Germinal center (tissue), 1 donor: ENCODE data around the gene GXYLT1.
A peak's percentile ranks its signal among the peaks of the same experiment; 100 is the strongest.
"Not testable (repeated sequence)": the region's sequence is repeated elsewhere in the genome, so short reads cannot be mapped to it uniquely, and the experiment has no call there.

Experiments
- DNase-seq: peaks from one replicate; pipeline ENCODE4 v3.0.0; 2012; ENCODE audit warnings: mixed read lengths, low spot score

Gene GXYLT1, protein sequence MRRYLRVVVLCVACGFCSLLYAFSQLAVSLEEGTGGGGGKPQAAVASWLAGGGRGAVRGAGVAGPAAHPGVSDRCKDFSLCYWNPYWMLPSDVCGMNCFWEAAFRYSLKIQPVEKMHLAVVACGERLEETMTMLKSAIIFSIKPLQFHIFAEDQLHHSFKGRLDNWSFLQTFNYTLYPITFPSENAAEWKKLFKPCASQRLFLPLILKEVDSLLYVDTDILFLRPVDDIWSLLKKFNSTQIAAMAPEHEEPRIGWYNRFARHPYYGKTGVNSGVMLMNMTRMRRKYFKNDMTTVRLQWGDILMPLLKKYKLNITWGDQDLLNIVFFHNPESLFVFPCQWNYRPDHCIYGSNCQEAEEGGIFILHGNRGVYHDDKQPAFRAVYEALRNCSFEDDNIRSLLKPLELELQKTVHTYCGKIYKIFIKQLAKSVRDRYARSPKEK

DNA sequence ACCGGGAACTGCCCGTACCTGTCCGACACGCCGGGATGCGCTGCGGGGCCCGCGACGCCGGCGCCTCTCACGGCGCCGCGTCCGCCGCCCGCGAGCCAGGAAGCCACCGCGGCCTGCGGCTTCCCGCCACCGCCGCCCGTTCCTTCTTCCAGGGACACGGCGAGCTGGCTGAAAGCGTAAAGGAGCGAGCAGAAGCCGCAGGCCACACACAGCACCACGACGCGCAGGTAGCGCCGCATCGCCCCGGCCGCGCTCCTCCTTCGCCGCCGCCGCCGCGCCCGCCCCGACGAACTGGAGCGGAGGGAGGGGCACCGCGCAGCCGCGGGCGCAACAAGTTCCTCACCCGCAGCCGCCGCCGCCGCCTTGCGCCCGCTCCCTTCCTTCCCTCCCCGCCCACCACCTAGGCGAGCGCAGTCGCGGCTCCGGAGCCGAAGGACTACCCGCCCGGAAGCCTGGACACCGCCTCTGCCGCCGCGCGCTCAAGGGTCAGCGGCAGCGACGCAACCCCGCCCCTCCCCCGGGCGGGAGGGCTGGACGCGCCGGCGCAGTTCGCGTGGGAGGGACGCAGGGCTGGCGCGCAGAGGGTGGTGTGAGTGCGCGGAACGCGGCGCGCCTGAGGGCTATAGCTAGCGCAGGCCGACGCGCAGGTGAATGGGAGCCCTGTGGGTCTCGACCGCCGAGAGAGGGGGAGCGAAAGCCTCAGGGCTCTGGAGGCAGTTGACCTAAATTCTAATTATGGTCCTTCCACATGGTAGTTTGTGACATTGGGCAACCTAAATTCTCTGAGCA, at the start of gene GXYLT1:
Gene GXYLT1 (minus strand): TSS at position 467 of the 789 bp plus-strand sequence. CDS start 228 bp downstream, at position 239.
- peak; percentile 88 for DNase-seq

GRCh38 chr12:42192686-42193085, 48.0 kb upstream of the GXYLT1 start:
- no peak for DNase-seq

DNA sequence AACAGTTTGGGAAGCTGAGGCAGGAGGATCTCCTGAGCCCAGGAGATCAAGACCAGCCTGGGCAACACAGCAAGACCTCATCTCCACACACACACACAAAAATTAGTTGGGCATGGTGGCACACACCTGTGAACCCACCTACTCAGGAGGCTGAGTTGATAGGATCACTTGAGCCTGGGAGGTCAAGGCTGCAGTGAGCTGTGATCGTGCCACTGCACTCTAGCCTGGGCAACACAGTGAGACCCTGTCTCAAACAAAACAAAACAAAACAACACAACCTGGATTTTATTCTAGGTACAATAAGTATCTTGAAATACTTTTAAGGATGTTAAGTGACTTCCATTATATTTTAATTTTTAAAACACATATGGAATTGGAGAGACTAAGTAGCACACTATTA, 47.6 kb upstream of the GXYLT1 start:
- no peak for DNase-seq

DNA sequence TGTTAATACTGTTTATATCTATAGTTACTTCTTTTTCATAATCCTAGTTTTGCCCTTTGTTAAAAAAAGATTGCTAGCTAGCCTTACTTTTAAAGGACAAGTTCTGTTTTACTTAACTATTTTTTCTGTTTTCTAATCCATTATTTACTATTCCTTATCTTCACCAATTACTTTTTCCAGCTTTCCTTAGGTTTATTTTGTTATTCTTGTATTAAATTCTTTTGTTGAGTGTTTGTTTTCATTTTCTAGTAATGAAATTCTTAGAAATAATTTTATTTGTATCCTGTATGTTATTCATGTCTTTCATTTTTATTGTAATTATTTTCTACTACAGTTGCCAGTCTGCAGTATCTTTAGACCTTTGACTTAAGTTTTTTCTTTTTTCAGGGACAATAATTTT, 45.7 kb upstream of the GXYLT1 start:
- no peak for DNase-seq

GRCh38 chr12:42188275-42188674, 43.6 kb upstream of the GXYLT1 start:
- DNase-seq, result not testable (repeated sequence)

DNA sequence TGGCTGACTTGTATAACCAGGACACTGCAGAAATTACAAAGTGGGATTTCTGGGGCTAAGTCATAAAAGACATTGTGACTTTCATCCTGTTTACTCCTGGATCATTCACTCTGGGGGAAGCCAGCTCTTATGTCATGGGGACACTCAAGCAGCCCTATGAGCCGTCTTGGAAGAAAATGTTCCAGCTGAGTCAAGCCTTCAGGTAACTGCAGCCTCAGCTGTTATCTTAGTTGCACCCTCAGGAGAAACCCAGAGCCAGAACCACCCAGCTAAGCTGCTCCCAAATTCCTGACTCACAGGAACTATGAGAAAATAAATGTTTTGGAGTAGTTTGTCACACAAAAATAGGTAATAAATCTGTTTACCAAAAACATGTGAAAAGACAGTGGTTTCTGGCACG, 43.1 kb upstream of the GXYLT1 start:
- no peak for DNase-seq

DNA sequence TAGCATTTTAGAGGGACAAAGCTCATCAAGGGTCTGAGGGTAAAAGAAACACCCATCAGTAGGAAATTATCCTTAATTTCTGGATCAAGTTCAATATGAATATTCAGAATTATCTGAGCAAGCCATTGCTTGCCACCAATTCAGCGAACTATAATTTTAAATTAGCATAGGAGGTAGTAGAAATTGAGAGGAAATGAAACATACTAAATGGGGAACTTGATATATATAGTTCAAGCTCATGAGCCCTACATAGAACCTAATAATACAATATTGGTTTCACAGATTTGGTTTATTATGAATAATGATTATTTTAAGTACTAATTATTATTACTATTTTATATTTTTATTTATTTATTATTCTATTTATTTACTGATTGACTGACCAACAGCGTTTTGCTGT, 42.1 kb upstream of the GXYLT1 start:
- DNase-seq, result peak; percentile 29

DNA sequence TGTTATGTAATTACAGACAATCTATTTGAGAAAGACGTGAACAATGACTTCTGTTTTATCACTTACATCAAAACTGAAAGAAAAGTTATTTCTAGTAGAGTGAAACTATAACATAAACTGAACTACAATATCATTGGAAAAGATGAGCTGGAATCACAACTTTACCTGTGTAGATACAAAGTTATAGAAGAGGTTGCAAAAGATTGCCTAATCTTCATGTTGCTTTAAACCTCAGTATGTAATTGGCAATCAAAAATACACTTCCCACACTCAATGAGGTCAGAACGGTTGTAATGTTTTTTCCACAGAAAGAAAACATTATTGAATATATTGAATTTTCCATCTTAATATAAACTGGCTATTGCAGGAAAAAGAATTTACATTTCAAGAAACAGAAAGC, 37.7 kb upstream of the GXYLT1 start:
- no peak for DNase-seq

GRCh38 chr12:42180990-42181596, 36.4 kb upstream of the GXYLT1 start:
- DNase-seq, result no peak

GRCh38 chr12:42178101-42178500, 33.4 kb upstream of the GXYLT1 start:
- DNase-seq, result no peak

GRCh38 chr12:42174978-42175377, 30.3 kb upstream of the GXYLT1 start:
- no peak for DNase-seq

GRCh38 chr12:42173961-42174521, 29.4 kb upstream of the GXYLT1 start:
- no peak for DNase-seq

DNA sequence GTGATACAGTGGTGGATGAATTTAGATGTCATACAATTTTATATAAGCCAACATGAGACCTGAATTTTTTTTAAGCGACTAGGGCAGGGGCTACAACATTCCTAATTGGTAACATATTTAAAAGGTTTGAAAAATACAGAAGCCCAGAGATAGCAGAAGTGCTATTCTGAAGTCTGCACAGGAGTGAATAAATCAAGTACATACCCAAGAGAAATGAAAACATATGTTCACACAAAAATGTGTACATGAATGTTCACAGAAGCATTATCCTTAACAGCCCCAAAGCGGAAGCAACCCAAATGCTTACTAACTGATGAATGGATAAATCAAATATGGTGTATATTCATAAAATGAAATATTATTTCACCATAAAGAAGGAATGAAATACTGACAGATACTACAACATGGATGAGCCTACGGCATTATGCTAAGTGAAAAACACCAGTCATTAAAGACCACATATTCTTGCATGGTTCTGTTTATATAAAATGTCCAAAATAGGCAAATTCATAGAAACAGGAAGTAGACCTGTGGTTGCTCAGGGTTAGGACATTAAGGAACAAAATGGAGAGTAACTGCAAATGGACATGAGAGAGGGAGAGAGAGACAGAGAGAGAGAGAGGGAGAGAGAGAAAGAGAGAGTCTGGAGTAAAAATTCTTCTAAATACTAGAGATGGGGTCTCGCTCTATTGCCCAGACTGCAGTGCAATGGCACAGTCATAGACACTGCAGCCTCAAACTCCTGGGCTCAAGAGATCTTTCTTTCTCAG, 28.0 kb upstream of the GXYLT1 start:
- no peak for DNase-seq

DNA sequence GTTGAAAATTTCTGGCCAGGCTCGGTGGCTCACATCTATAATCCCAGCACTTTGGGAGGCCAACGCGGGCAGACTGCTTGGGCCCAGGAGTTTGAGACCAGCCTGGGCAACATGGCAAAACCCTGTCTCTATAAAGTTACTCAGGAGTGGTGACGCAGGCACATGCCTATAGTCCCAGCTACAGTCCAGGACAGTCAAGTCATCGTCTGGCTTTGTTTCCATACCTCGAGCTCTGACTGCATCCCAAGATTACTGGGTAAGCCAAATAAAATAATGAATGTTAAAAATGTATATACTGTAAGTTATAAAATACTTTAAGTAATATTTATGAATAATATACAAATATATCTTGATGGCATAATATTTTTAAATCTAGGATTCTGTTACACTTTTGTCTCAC, 23.0 kb upstream of the GXYLT1 start:
- no peak for DNase-seq

- no peak for DNase-seq
Observed at GRCh38 chr12:42166501-42166900, 21.8 kb upstream of the GXYLT1 start.

DNA sequence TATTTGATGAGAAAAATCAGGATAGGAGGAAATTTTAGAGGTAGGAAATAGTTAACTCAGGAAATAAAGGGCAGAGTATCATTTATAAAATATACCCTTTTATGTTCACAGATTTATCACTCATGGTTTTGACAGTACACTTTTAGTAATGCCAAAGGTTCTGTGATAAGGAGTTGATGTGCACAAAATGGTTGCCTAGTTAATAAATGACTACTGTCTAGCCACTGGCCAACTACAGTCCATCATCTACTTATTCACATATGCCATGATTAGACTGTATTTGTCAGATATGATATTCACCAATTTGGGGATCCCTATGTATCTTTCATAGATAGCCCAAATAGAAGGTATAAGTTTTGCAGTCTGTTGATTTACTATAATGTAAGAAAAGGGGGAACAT, 19.2 kb upstream of the GXYLT1 start:
- no peak for DNase-seq

- no peak for DNase-seq
Observed at GRCh38 chr12:42162965-42163364, 18.3 kb upstream of the GXYLT1 start.

GRCh38 chr12:42162193-42162592, 17.5 kb upstream of the GXYLT1 start:
- no peak for DNase-seq

GRCh38 chr12:42161529-42161928, 16.9 kb upstream of the GXYLT1 start:
- DNase-seq, result no peak

- no peak for DNase-seq
Observed at GRCh38 chr12:42156232-42156631, 11.6 kb upstream of the GXYLT1 start.

DNA sequence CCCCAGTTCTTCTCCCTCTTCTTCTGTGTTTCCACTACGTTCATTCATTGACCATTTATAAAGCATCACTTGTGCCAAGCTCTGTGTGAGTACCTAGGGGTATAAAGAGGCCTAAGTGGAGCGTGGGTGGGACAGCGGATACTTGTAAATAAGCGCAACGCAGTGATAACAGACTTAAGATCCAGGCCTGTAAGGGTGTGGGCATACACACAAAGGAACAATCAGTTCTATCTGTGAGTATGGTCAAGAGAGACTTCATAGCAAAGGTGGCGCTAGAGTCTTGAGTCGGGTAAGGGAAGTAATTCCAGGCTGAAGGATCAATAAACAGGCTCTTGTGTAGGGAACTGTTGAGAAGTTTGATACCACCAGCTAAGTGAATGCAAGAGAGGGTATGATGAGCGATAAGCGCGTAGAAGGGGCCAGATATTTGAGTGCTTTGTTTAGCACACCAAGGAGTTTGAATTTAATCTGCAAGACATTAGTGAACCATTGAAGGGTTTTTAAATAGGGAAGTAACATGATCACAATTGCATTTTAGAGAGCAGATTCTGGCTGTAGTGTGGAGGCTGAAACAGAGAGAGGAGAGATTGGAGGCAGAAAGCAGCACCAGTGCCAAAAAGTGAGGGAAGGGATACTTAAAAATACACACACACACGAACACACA, 1.0 kb upstream of the GXYLT1 start:
- no peak for DNase-seq
